ENCODE data around the gene LRCH4.
A peak's percentile ranks its signal among the peaks of the same experiment; 100 is the strongest.
"Not testable (repeated sequence)": the region's sequence is repeated elsewhere in the genome, so short reads cannot be mapped to it uniquely, and the experiment has no call there.

The LRCH4 gene

DNA sequence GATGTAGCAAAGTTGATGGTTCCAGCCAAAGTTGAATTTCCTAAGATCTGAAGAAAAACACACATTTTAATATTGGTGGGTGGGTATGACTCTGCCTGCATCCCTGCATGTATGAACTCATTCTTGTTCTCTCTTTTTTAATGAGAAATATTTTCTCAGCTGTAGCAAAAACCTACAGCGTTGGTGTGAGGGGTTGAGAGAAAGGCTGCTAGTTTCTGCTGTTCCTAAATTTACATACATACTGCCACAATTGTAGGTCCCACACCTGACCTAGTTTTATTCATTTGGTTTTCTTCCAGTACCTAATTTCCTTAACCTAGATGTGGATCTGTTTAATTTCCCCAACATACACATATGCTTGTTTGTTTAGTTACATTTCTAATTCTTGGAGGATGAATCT is 42.3 kb downstream of the LRCH4 start:
- DNase-seq: no peak

DNA sequence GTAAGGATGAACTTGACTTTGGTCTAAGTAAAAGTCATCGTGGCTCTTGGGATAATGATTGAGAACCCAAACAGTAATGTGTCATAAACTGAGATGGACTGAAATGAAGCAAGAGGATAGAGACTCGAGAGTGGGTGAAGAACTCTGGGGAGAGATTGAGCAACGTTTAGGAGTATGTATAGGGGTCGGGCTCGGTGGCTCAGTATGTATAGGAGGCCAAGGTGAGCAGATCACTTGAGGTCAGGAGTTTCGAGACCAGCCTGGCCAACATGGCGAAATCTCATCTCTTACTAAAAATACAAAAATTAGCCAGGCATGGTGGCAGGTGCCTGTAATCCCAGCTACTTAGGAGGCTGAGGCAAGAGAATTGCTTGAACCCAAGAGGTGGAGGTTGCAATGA is 44.6 kb downstream of the LRCH4 start:
- DNase-seq: not testable (repeated sequence)

DNA sequence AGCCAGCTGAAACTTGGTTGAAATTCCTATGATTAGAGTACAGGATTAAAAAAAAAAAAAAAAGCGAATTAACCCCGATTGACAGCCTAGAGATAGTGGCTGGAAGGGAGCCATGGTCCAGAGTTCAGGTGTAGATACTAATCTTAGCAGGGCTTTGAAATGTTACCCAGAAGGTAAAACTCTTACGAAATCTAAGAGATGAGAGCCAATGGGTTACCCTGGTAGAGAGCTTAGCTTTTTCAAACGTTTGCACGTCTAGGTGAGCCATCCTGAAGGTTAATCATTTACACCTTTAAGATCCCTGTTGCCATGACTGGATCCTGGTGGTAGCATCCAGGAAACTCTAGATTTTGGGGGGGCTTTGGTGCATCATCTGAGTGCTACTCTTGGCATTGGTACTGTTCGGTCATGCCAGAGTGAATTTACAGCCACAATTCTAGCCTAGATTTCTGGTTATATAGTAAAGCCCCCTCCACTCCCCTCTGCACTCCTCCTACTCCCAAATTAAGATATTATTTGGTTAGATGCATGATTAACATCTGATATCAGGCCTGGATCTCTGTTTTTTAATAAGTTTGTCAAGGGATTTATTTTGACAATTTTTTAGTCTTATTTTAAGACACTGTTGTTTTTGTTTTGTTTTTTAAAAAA is 45.7 kb downstream of the LRCH4 start:
- DNase-seq: no peak

DNA sequence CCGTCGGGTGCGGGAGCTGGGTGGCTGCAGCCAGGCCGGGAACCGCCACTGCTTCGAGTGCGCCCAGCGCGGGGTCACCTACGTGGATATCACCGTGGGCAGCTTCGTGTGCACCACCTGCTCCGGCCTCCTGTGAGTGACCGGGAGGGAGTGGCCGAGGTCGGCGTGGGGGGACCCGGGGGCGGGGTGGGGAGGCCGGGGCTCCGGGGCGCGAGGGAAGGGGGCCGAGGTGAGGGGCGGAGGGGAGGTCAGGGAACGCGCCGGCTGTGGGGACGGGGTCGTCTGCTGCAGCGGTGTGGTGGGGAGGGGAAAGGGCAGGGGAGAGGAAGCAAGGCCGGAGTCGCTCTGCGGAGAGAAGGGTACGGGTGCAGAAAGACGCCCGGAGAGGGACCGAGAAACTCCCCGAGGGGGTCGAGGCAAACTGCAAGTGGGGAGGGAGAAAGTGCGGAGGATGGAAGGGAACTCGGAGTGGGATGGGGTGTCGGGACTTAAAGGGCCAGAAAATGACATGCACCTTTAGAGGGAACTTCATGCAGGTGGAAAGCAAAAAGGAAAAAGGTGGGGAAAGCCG is 46.4 kb downstream of the LRCH4 start:
- DNase-seq: no peak

DNA sequence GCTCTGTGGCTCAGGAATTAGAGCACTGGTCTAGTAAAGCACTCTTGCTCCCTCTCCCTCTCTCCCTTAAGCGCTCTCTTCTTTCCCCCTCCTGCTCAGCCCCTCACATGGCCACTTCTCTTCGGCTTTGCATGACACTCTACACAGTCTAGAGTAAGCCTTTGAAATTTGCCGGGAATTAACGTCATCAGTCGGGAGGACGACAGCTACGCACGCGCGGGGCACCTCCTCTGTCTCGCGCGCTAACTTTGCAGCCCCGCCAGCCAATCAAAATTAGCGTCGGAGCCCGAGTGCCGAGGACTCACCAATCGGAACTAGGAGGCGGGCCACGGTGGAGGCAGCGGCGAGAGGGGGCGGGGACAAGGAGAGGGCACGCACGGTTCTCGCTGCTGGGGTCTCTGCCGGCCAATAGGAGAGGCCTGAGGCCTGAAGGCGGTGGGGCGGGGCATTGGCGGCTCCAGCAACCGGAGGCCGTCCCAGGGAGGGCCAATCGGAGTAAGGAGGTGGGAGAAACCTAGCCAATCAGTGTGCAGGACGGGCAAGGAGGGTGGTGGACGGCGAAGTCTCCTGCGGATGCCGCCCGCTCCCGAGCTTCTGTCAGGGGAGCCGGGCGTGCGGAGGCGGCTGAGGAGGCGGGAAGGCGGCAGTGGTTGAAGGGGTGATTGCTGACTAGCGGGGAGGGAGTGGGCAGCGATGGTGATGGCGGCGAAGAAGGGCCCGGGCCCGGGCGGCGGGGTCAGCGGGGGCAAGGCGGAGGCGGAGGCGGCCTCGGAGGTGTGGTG is 47.1 kb downstream of the LRCH4 start, which contains the start of gene AGFG2:
AGFG2 (plus strand) TSS at position 550 of the 782 bp plus-strand sequence; CDS start at position 694, 144 bp downstream.
- peak; percentile 97 for DNase-seq

DNA sequence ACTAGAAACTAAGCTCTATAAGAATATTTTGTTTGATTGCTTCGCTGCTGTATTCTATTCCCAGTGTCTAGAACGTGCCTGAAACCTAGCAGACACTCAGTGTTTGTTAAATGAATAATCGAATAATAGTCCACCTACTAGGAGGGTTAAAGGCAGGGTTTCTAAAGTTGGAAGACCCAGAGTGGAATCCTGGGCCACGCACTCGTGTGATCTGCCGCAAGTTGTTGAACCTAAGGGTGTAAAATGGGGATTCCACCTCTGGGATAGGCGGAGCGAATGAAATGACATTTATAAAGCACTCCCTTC is 47.6 kb downstream of the LRCH4 start:
- no peak for DNase-seq

DNA sequence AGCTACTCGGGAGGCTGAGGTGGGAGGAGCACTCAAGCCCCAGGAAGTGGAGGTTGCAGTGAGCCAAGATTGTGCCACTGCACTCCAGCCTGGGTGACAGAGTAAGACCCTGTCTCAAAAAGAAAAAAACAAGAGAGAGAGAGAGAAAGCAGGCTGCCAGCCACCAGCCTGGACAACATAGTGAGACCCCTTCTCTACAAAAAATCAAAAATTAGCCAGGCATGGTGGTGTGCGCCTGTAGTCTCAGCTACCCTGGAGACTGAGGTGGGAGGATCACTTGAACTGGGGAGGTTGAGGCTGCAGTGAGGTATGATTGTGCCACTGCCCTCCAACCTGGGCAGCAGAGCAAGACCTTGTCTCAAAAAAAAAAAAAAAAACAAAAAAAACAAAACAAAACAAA is 49.2 kb downstream of the LRCH4 start:
- DNase-seq: not testable (repeated sequence)

DNA sequence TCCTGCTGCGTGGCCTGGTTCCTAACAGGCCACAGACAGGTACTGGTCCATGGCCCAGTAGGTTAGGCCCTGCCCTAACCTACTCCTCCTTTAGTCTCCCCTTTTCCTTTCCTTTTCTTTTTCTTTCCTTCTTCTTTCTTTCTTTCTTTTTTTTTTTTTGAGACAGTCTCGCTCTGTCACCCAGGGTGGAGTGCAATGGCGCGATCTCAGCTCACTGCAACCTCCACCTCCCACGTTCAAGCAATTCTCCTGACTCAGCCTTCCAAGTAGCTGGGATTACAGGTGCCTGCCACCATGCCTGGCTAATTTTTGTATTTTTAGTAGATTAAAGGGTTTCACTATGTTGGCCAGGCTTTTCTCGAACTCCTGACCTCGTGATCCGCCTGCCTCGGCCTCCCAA is 49.9 kb downstream of the LRCH4 start:
- DNase-seq: not testable (repeated sequence)

DNA sequence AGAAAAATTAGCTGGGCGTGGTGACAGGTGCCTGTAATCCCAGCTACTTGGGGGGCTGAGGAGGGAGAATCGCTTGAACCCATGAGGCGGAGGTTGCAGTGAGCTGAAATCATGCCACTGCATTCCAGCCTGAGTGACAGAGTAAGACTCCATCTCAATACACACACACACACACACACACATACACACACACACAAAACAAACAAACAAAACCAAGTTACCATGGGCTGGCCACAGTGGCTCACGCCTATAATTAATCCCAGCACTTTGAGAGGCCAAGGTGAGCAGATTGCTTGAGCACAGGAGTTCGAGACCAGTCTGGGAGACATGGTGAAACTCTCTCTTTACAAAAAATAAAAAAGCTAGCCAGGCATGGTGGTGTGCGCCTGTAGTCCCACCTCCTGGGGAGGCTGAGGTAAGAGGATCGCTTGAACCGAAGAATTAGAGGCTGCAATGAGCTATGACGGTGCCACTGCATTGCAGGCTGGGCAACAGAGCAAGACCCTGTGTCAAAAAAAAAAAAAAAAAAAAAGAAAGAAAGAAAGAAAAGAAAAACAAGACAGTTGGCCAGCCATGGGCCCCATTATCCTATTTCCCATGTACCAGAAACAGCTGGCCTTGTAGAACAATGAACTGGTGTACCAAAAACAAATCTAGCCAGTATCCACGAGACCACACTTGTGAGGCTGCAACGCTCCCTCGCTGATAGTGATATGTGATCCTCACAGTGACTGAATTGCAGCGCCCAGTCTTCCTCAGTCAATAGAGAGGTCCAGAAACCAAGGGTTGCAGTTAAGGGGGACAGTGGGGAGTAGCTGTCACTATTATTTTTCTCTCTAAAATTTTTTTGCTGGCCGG is 53.5 kb downstream of the LRCH4 start:
- DNase-seq: no peak

DNA sequence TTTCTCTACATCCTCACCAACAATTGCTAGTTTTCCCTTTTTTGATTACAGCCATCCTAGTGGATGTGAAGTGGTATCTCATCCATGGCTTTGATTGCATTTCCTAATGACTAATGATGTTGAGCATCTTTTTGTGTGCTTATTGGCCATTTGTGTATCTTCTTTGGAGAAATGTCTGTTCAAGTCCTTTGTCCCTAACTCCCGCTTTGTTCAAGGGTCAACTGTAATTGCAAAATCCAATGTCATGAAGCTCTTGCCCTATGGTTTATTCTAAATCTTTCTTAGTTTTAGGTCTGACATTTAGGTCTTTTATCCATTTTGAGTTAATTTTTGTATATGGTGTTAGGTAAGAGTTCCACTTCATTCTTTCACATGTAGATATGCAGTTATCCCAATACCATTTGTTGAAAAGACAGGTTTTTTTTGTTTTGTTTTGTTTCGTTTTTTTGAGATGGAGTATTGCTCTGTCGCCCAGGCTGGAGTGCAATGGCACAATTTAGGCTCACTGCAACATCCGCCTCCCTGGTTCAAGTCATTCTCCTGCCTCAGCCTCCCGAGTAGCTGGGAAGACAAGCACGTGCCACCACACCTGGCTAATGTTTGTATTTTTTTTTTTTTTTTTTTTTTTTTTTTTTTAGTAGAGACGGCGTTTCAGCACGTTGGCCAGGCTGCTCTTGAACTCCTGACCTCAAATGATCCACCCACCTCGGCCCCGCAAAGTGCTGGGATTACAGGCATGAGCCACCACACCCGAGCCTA is 57.6 kb downstream of the LRCH4 start:
- not testable (repeated sequence) for DNase-seq

Measured in SIG-M5 (cell line).